HEK293 (cell line): ENCODE measurements around the gene TAF6L.

Experiments used
- ATF2 ChIP-seq: fragments of 450-650 bp; formaldehyde crosslinking; IDR thresholded peaks from 2 replicates; pipeline ENCODE4 v1.5.1; 2016; ENCODE audit warnings: missing biosample characterization, missing genetic modification characterization, low read depth
- GLIS1 ChIP-seq: fragments of 450-650 bp; formaldehyde crosslinking; IDR thresholded peaks from 2 replicates; pipeline ENCODE4 v1.5.1; 2016; ENCODE audit warnings: missing biosample characterization, missing genetic modification characterization
- GLIS2 ChIP-seq: fragments of 450-650 bp; formaldehyde crosslinking; IDR thresholded peaks from 2 replicates; pipeline ENCODE4 v1.5.1; 2016; ENCODE audit warnings: missing biosample characterization, missing genetic modification characterization
- KLF10 ChIP-seq: fragments of 450-650 bp; IDR thresholded peaks from 2 replicates; pipeline ENCODE4 v1.5.1; 2018; ENCODE audit warnings: missing biosample characterization, mild to moderate bottlenecking, missing genetic modification characterization
- KLF17 ChIP-seq: fragments of 450-650 bp; formaldehyde crosslinking; IDR thresholded peaks from 2 replicates; pipeline ENCODE4 v1.5.1; 2016; ENCODE audit warnings: missing biosample characterization, missing genetic modification characterization
- KLF8 ChIP-seq: fragments of 450-650 bp; formaldehyde crosslinking; IDR thresholded peaks from 2 replicates; pipeline ENCODE4 v1.5.1; 2016; ENCODE audit warnings: missing biosample characterization, missing genetic modification characterization
- KLF9 ChIP-seq: fragments of 450-650 bp; formaldehyde crosslinking; IDR thresholded peaks from 2 replicates; pipeline ENCODE4 v1.5.1; 2016; ENCODE audit warnings: missing biosample characterization, missing genetic modification characterization, low read depth
- SP2 ChIP-seq: fragments of 450-650 bp; formaldehyde crosslinking; IDR thresholded peaks from 2 replicates; pipeline ENCODE4 v1.5.1; 2016; ENCODE audit warnings: missing biosample characterization, missing genetic modification characterization
- SP7 ChIP-seq: fragments of 450-650 bp; formaldehyde crosslinking; IDR thresholded peaks from 2 replicates; pipeline ENCODE4 v1.5.1; 2016; ENCODE audit warnings: missing biosample characterization, missing genetic modification characterization
- YY1 ChIP-seq: fragments of 450-650 bp; formaldehyde crosslinking; IDR thresholded peaks from 2 replicates; pipeline ENCODE4 v1.5.1; 2018; ENCODE audit warnings: missing biosample characterization, missing genetic modification characterization
- ZBTB7A ChIP-seq: fragments of 450-650 bp; formaldehyde crosslinking; IDR thresholded peaks from 2 replicates; pipeline ENCODE4 v1.5.1; 2016; ENCODE audit warnings: low read depth, missing biosample characterization, missing genetic modification characterization
- ZFHX2 ChIP-seq: fragments of 450-650 bp; formaldehyde crosslinking; conservative IDR thresholded peaks from 2 replicates; pipeline ENCODE4 v1.5.1; 2016; ENCODE audit warnings: missing biosample characterization, missing genetic modification characterization
- ZNF2 ChIP-seq: fragments of 450-650 bp; formaldehyde crosslinking; IDR thresholded peaks from 2 replicates; pipeline ENCODE4 v1.5.1; 2016; ENCODE audit warnings: missing biosample characterization, missing genetic modification characterization
- ZNF292 ChIP-seq: fragments of 450-650 bp; formaldehyde crosslinking; IDR thresholded peaks from 2 replicates; pipeline ENCODE4 v1.5.1; 2016; ENCODE audit warnings: low read depth, missing biosample characterization, missing genetic modification characterization, borderline replicate concordance
- ZNF391 ChIP-seq: fragments of 450-650 bp; formaldehyde crosslinking; IDR thresholded peaks from 2 replicates; pipeline ENCODE4 v1.5.1; 2016; ENCODE audit warnings: low read depth, missing biosample characterization, missing genetic modification characterization, borderline replicate concordance
- ZNF416 ChIP-seq: fragments of 450-650 bp; formaldehyde crosslinking; IDR thresholded peaks from 2 replicates; pipeline ENCODE4 v1.5.1; 2016; ENCODE audit warnings: missing biosample characterization, missing genetic modification characterization
- ZNF501 ChIP-seq: fragments of 450-650 bp; formaldehyde crosslinking; IDR thresholded peaks from 2 replicates; pipeline ENCODE4 v1.5.1; 2016; ENCODE audit warnings: missing biosample characterization, missing genetic modification characterization
- ZNF513 ChIP-seq: fragments of 450-650 bp; IDR thresholded peaks from 2 replicates; pipeline ENCODE4 v1.5.1; 2018; ENCODE audit warnings: missing biosample characterization, missing genetic modification characterization
- ZNF610 ChIP-seq: fragments of 450-650 bp; formaldehyde crosslinking; IDR thresholded peaks from 2 replicates; pipeline ENCODE4 v1.5.1; 2016; ENCODE audit warnings: missing biosample characterization, missing genetic modification characterization, borderline replicate concordance
- ZNF623 ChIP-seq: fragments of 450-650 bp; formaldehyde crosslinking; IDR thresholded peaks from 2 replicates; pipeline ENCODE4 v1.5.1; 2016; ENCODE audit warnings: missing biosample characterization, missing genetic modification characterization
- ZNF629 ChIP-seq: fragments of 450-650 bp; formaldehyde crosslinking; IDR thresholded peaks from 2 replicates; pipeline ENCODE4 v1.5.1; 2017; ENCODE audit warnings: missing biosample characterization, missing genetic modification characterization
- ZNF792 ChIP-seq: fragments of 450-650 bp; formaldehyde crosslinking; IDR thresholded peaks from 2 replicates; pipeline ENCODE4 v1.5.1; 2016; ENCODE audit warnings: missing biosample characterization, missing genetic modification characterization
- ZNF837 ChIP-seq: fragments of 450-650 bp; formaldehyde crosslinking; IDR thresholded peaks from 2 replicates; pipeline ENCODE4 v1.5.1; 2016; ENCODE audit warnings: missing biosample characterization, missing genetic modification characterization
- TF ChIP-seq, protein P1 (sequence below): sonication (generic); formaldehyde crosslinking; IDR thresholded peaks from 2 replicates; pipeline ENCODE4 v1.8.1; 2022; ENCODE audit warnings: mild to moderate bottlenecking, moderate library complexity, missing genetic modification reagents
- TF ChIP-seq, protein P2 (sequence below): fragments of 450-650 bp; formaldehyde crosslinking; IDR thresholded peaks from 2 replicates; pipeline ENCODE4 v1.5.1; 2016; ENCODE audit warnings: missing biosample characterization, missing genetic modification characterization
- TF ChIP-seq, protein P3 (sequence below): fragments of 450-650 bp; formaldehyde crosslinking; IDR thresholded peaks from 2 replicates; pipeline ENCODE4 v1.5.1; 2016; ENCODE audit warnings: missing biosample characterization, missing genetic modification characterization

The TAF6L gene

GRCh38 chr11:62787005-62787759 is 16.0 kb downstream of the TAF6L start, which contains the start of gene TMEM179B (continued):
- TF ChIP-seq GLIS1 (tag by site-specific recombination) (peak; percentile 59), ZNF513 (no peak), ZNF792 (tag by site-specific recombination) (0 out of 2 replicates have a peak, but pooled peaks have one; percentile 31), SP2 (tag by site-specific recombination) (peak; percentile 95), ZBTB7A (tag by site-specific recombination) (peak; percentile 74; the same call in 1 of the 2 replicates), GLIS2 (tag by site-specific recombination) (peak; percentile 15; the same call in 1 of the 2 replicates), ZNF837 (tag by site-specific recombination) (peak; percentile 100), SP7 (tag by site-specific recombination) (peak; percentile 53; the same call in 1 of the 2 replicates), ZNF610 (peak; percentile 87), ZNF292 (tag by site-specific recombination) (no peak), ZNF501 (tag by site-specific recombination) (peak; percentile 96), ZNF623 (tag by site-specific recombination) (no peak), ZNF629 (tag by site-specific recombination) (peak; percentile 65), ZNF391 (tag by site-specific recombination) (0 out of 2 replicates have a peak, but pooled peaks have one; percentile 46), KLF17 (tag by site-specific recombination) (peak; percentile 66), KLF10 (tag by site-specific recombination) (peak; percentile 50; the same call in 1 of the 2 replicates), ZNF2 (tag by site-specific recombination) (0 out of 2 replicates have a peak, but pooled peaks have one; percentile 77), KLF8 (tag by site-specific recombination) (peak; percentile 72), ATF2 (tag by site-specific recombination) (peak; percentile 74), ZFHX2 (tag by site-specific recombination) (peak; percentile 58; the same call in 1 of the 2 replicates), KLF9 (tag by site-specific recombination) (peak; percentile 43), YY1 (peak; percentile 82), ZNF416 (tag by site-specific recombination) (no peak)
- TF ChIP-seq, protein P1, sequence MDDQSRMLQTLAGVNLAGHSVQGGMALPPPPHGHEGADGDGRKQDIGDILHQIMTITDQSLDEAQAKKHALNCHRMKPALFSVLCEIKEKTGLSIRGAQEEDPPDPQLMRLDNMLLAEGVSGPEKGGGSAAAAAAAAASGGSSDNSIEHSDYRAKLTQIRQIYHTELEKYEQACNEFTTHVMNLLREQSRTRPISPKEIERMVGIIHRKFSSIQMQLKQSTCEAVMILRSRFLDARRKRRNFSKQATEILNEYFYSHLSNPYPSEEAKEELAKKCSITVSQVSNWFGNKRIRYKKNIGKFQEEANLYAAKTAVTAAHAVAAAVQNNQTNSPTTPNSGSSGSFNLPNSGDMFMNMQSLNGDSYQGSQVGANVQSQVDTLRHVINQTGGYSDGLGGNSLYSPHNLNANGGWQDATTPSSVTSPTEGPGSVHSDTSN (CRISPR knock-in tag), result peak; percentile 65
- TF ChIP-seq, protein P2, sequence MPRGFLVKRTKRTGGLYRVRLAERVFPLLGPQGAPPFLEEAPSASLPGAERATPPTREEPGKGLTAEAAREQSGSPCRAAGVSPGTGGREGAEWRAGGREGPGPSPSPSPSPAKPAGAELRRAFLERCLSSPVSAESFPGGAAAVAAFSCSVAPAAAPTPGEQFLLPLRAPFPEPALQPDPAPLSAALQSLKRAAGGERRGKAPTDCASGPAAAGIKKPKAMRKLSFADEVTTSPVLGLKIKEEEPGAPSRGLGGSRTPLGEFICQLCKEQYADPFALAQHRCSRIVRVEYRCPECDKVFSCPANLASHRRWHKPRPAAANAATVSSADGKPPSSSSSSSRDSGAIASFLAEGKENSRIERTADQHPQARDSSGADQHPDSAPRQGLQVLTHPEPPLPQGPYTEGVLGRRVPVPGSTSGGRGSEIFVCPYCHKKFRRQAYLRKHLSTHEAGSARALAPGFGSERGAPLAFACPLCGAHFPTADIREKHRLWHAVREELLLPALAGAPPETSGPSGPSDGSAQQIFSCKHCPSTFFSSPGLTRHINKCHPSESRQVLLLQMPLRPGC (tag by site-specific recombination), result peak; percentile 37; the same call in 1 of the 2 replicates
- TF ChIP-seq, protein P3, sequence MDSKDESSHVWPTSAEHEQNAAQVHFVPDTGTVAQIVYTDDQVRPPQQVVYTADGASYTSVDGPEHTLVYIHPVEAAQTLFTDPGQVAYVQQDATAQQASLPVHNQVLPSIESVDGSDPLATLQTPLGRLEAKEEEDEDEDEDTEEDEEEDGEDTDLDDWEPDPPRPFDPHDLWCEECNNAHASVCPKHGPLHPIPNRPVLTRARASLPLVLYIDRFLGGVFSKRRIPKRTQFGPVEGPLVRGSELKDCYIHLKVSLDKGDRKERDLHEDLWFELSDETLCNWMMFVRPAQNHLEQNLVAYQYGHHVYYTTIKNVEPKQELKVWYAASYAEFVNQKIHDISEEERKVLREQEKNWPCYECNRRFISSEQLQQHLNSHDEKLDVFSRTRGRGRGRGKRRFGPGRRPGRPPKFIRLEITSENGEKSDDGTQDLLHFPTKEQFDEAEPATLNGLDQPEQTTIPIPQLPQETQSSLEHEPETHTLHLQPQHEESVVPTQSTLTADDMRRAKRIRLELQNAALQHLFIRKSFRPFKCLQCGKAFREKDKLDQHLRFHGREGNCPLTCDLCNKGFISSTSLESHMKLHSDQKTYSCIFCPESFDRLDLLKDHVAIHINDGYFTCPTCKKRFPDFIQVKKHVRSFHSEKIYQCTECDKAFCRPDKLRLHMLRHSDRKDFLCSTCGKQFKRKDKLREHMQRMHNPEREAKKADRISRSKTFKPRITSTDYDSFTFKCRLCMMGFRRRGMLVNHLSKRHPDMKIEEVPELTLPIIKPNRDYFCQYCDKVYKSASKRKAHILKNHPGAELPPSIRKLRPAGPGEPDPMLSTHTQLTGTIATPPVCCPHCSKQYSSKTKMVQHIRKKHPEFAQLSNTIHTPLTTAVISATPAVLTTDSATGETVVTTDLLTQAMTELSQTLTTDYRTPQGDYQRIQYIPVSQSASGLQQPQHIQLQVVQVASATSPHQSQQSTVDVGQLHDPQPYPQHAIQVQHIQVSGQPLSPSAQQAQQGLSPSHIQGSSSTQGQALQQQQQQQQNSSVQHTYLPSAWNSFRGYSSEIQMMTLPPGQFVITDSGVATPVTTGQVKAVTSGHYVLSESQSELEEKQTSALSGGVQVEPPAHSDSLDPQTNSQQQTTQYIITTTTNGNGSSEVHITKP (tag by site-specific recombination), result peak; percentile 28; the same call in 1 of the 2 replicates
